Left lung (tissue), 10 donors: ENCODE data around the gene TMEM52. TPM values are rescaled to one million over a fixed set of nuclear protein-coding genes. Genes with fewer than 3 reads are reported as not detected.
"Not testable (repeated sequence)": the region's sequence is repeated elsewhere in the genome, so short reads cannot be mapped to it uniquely, and the experiment has no call there.

Experiments used
- ATAC-seq: fragments of 200-7000 bp; cut with Tn5 transposase; one replicate; pipeline ENCODE4 v1.9.1; 2020; ENCODE audit warnings: moderate library complexity
- DNase-seq, 4 donors: peaks; one replicate each; pipeline ENCODE4 v3.0.0-alpha.2; 2013 to 2020
- H3K27ac ChIP-seq, 2 donors: fragments of 200-600 bp; sonication (generic) in 1 of 2; one replicate each; pipeline versions ENCODE4 v1.5.0 to v1.8.0; 2020 to 2021
- H3K27me3 ChIP-seq, 2 donors: fragments of 200-600 bp; sonication (generic) in 1 of 2; one replicate each; pipeline versions ENCODE4 v1.5.0 to v1.8.0; 2020 to 2021
- H3K36me3 ChIP-seq, 2 donors: fragments of 200-600 bp; sonication (generic) in 1 of 2; one replicate each; pipeline versions ENCODE4 v1.5.0 to v1.8.0; 2020 to 2021
- H3K4me1 ChIP-seq, 2 donors: fragments of 200-600 bp; one replicate each; pipeline ENCODE4 v1.8.0; 2021
- H3K4me3 ChIP-seq, 2 donors: fragments of 200-600 bp; sonication (generic) in 1 of 2; one replicate each; pipeline versions ENCODE4 v1.5.0 to v1.8.0; 2020 to 2021; ENCODE audit warnings: mild to moderate bottlenecking in 1 of 2
- H3K9me3 ChIP-seq, 2 donors: fragments of 200-600 bp; sonication (generic) in 1 of 2; one replicate each; pipeline versions ENCODE4 v1.5.0 to v1.8.0; 2020 to 2021
- CTCF ChIP-seq, 2 donors: fragments of 200-600 bp; sonication (generic) in 1 of 2; IDR thresholded peaks; one replicate each; pipeline versions ENCODE4 v1.5.0 to v1.8.0; 2021; ENCODE audit warnings: antibody characterized with exemption in 2 of 2
- intact Hi-C, 2 donors: fragments of 100-400 bp; cut with DNase I; formaldehyde crosslinking; loops; one replicate each; pipeline versions ENCODE4 v1.11.2 to v1.14.2; 2022
- polyA plus RNA-seq, 6 donors: library from polyadenylated mRNA; unstranded; fragments of 120-200 nt; gene quantifications; one replicate each; pipeline ENCODE4 v1.2.1, GENCODE V29; 2013; ENCODE audit not compliant: insufficient read length in 6 of 6
- total RNA-seq, 2 donors: library from RNA; stranded (reverse); fragmentation: NEBNext Ultra II Directional; extraction: Animal tissue kit (Norgen Biotek cat#: 25700); gene quantifications; one replicate each; pipeline ENCODE4 v1.2.1, GENCODE V29; 2021
- donor health status: DM: no; HTN: yes; CAD: no.
- donor health status: DM: no; HTN: no; CAD: no.

Gene TMEM52
- total and polyA plus RNA-seq, 8 donors, result 1.2 to 4.1 (median 2.2) TPM

- Histone ChIP-seq H3K27ac (no peak overlapping the region), H3K9me3 (no peaks in the 10 kb centered on the region), H3K27me3 (peaks cover 0 to 13% of the 10 kb centered on the region in 2 donors), H3K4me1 (no peaks in the 10 kb centered on the region), H3K4me3 (no peak overlapping the region), H3K36me3 (no peaks in the 10 kb centered on the region)
- TF ChIP-seq CTCF (IDR thresholded peaks at IDR 0.05), result no peak
- intact Hi-C loops, result no loop called here
- ATAC-seq, result no peak
- peak in 1 of 4 donors; percentile 45 for DNase-seq
Measured at GRCh38 chr1:1937061-1937460, 18.0 kb upstream of the TMEM52 start.

GRCh38 chr1:1934848-1935247 lies 15.8 kb upstream of the TMEM52 start:
- H3K4me1 ChIP-seq, ATAC-seq, DNase-seq, H3K9me3 ChIP-seq, H3K4me3 ChIP-seq, H3K27ac ChIP-seq, H3K36me3 ChIP-seq, intact Hi-C loops, H3K27me3 ChIP-seq: not testable (repeated sequence)

- ATAC-seq, result no peak
Measured at GRCh38 chr1:1929639-1930545, 10.8 kb upstream of the TMEM52 start.

GRCh38 chr1:1929102-1929638 lies 10.1 kb upstream of the TMEM52 start:
- Histone ChIP-seq H3K4me1 (no peaks in the 10 kb centered on the region), H3K27ac (no peak overlapping the region), H3K36me3 (no peaks in the 10 kb centered on the region), H3K9me3 (no peaks in the 10 kb centered on the region), H3K27me3 (peaks cover 0 to 5% of the 10 kb centered on the region in 2 donors), H3K4me3 (no peak overlapping the region)
- TF ChIP-seq CTCF (IDR thresholded peaks at IDR 0.05), result no peak
- DNase-seq (no peak), ATAC-seq (no peak)
- intact Hi-C loops, result no loop called here

More at GRCh38 chr1:1929639-1930545, 10.8 kb upstream of the TMEM52 start:
- TF ChIP-seq CTCF (IDR thresholded peaks at IDR 0.05), result no peak
- H3K4me3 ChIP-seq, result no peak overlapping the region
- DNase-seq, result peak in 1 of 4 donors; percentile 75
- intact Hi-C loops, result no loop called here
- no peak overlapping the region for H3K27ac ChIP-seq
- no peaks in the 10 kb centered on the region for H3K9me3 ChIP-seq
- no peaks in the 10 kb centered on the region for H3K36me3 ChIP-seq
- no peaks in the 10 kb centered on the region for H3K4me1 ChIP-seq
- peaks cover 0 to 5% of the 10 kb centered on the region in 2 donors for H3K27me3 ChIP-seq

GRCh38 chr1:1928231-1929101 lies 9.4 kb upstream of the TMEM52 start:
- Histone ChIP-seq H3K27ac (no peak overlapping the region), H3K36me3 (no peaks in the 10 kb centered on the region), H3K9me3 (no peaks in the 10 kb centered on the region), H3K4me3 (no peak overlapping the region), H3K4me1 (no peaks in the 10 kb centered on the region), H3K27me3 (peaks cover 0 to 5% of the 10 kb centered on the region in 2 donors)
- DNase-seq, result peak in 1 of 4 donors; percentile 65
- no peak for TF ChIP-seq CTCF (IDR thresholded peaks at IDR 0.05)
- intact Hi-C loops, result no loop called here
- no peak for ATAC-seq
